GM23338 (cell line): ENCODE measurements around the gene SCAANT1.

Experiments used
- CREB1 ChIP-seq: fragments of 250-450 bp; sonication (Bioruptor Pico); IDR thresholded peaks from 2 replicates; pipeline ENCODE4 v1.5.0; 2020; ENCODE audit warnings: low read depth, mild to moderate bottlenecking, moderate library complexity
- EZH2 ChIP-seq: fragments of 200-600 bp; sonication (generic); IDR thresholded peaks from one replicate; pipeline ENCODE4 v1.8.0; 2017; ENCODE audit warnings: antibody characterized with exemption, mild to moderate bottlenecking, low read depth; ENCODE audit not compliant: unreplicated experiment
- POLR2AphosphoS5 ChIP-seq: IDR thresholded peaks from 2 replicates; pipeline ENCODE4 v1.6.1; 2016; ENCODE audit warnings: antibody characterized with exemption, low read depth
- TF ChIP-seq, protein P1 (sequence below), 2 experiments: fragments of 200-600 bp in 1 of 2; sonication (generic) in 1 of 2; conservative IDR thresholded peaks; 2 replicates each; pipeline versions ENCODE4 v1.5.1 to v1.6.1; 2016 to 2017; ENCODE audit warnings: antibody characterized with exemption in 2 of 2, low read depth in 2 of 2, mild to moderate bottlenecking in 2 of 2, moderate library complexity in 1 of 2

DNA sequence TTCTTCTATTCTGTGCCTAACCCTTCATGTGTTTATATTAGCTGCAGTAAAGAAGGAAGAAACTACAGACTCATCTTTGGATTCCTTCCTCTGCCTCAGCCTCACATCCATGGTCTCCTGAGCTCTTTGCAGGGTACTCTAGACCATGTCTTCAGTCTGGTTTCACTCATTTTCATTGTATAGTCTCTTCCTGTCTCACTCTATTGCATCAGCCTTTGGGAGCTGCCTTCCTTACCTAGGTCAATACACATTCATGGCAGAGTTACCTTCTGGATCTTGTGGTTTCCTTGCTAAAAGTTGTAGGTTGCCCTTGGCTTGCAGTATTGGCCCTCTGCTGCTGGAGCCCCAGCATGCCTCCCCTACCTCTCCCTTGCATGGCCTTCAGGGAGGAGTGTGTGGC is 31.5 kb upstream of the SCAANT1 start:
- TF ChIP-seq EZH2 (no peak), POLR2AphosphoS5 (no peak), CREB1 (CRISPR knock-in tag) (no peak)
- TF ChIP-seq, protein P1, sequence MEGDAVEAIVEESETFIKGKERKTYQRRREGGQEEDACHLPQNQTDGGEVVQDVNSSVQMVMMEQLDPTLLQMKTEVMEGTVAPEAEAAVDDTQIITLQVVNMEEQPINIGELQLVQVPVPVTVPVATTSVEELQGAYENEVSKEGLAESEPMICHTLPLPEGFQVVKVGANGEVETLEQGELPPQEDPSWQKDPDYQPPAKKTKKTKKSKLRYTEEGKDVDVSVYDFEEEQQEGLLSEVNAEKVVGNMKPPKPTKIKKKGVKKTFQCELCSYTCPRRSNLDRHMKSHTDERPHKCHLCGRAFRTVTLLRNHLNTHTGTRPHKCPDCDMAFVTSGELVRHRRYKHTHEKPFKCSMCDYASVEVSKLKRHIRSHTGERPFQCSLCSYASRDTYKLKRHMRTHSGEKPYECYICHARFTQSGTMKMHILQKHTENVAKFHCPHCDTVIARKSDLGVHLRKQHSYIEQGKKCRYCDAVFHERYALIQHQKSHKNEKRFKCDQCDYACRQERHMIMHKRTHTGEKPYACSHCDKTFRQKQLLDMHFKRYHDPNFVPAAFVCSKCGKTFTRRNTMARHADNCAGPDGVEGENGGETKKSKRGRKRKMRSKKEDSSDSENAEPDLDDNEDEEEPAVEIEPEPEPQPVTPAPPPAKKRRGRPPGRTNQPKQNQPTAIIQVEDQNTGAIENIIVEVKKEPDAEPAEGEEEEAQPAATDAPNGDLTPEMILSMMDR (conservative IDR thresholded peaks at IDR 0.05; ENCODE audit: low read depth in 2 of 2): no peak
